BLaER1 (cell line): ENCODE results near the gene DPP3.
"Not testable (repeated sequence)": the region's sequence is repeated elsewhere in the genome, so short reads cannot be mapped to it uniquely, and the experiment has no call there.

Experiments
- H3K27ac ChIP-seq: shearing (Covaris generic); formaldehyde crosslinking; 2 replicates; pipeline ENCODE4 v1.8.1; 2022
- H3K27me3 ChIP-seq: shearing (Covaris generic); formaldehyde crosslinking; 2 replicates; pipeline ENCODE4 v1.8.1; 2022
- H3K36me3 ChIP-seq: shearing (Covaris generic); formaldehyde crosslinking; 2 replicates; pipeline ENCODE4 v1.8.1; 2022
- H3K4me1 ChIP-seq: shearing (Covaris generic); formaldehyde crosslinking; 2 replicates; pipeline ENCODE4 v1.8.1; 2022
- H3K4me2 ChIP-seq: shearing (Covaris generic); formaldehyde crosslinking; 2 replicates; pipeline ENCODE4 v1.8.1; 2022
- H3K4me3 ChIP-seq: shearing (Covaris generic); formaldehyde crosslinking; 2 replicates; pipeline ENCODE4 v1.8.1; 2022
- H3K9ac ChIP-seq: shearing (Covaris generic); formaldehyde crosslinking; 2 replicates; pipeline ENCODE4 v1.8.1; 2022
- H3K9me3 ChIP-seq: shearing (Covaris generic); formaldehyde crosslinking; 2 replicates; pipeline ENCODE4 v1.8.1; 2022
- H4K20me1 ChIP-seq: shearing (Covaris generic); formaldehyde crosslinking; 2 replicates; pipeline ENCODE4 v1.8.1; 2022
- Cebpa-rat ChIP-seq: shearing (Covaris generic); IDR thresholded peaks from 2 replicates; pipeline ENCODE4 v1.8.1; 2022

DPP3 gene

DNA sequence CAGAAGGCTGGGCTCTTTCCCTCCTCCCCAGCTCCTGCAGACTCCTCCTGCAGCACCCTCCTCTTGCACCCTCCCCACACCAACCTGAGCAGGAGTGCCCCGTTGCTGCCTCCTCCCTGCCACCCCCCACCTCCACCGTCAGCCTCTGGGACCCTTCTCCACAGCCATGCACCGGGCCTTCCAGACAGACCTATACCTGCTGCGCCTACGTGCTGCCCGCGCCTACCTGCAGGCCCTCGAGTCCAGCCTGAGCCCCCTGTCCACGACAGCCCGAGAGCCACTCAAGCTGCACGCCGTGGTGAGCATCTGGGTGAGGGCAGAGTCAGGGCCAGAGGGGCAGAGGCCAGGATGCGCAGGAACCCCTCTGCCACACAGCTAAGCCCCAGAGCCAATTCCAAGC lies 49.4 kb downstream of the DPP3 start:
- no peaks in the 10 kb centered on the region for H3K4me1 ChIP-seq
- no peak for TF ChIP-seq Cebpa-rat
- H3K36me3 ChIP-seq: peaks cover 62% of the 10 kb centered on the region; the same call in 1 of the 2 replicates
- H3K4me2 ChIP-seq: no peak overlapping the region
- no peaks in the 10 kb centered on the region; the same call in 1 of the 2 replicates for H4K20me1 ChIP-seq
- no peaks in the 10 kb centered on the region for H3K27me3 ChIP-seq
- H3K9ac ChIP-seq: no peak overlapping the region
- H3K9me3 ChIP-seq: no peaks in the 10 kb centered on the region
- no peak overlapping the region for H3K27ac ChIP-seq
- H3K4me3 ChIP-seq: no peak overlapping the region

DNA sequence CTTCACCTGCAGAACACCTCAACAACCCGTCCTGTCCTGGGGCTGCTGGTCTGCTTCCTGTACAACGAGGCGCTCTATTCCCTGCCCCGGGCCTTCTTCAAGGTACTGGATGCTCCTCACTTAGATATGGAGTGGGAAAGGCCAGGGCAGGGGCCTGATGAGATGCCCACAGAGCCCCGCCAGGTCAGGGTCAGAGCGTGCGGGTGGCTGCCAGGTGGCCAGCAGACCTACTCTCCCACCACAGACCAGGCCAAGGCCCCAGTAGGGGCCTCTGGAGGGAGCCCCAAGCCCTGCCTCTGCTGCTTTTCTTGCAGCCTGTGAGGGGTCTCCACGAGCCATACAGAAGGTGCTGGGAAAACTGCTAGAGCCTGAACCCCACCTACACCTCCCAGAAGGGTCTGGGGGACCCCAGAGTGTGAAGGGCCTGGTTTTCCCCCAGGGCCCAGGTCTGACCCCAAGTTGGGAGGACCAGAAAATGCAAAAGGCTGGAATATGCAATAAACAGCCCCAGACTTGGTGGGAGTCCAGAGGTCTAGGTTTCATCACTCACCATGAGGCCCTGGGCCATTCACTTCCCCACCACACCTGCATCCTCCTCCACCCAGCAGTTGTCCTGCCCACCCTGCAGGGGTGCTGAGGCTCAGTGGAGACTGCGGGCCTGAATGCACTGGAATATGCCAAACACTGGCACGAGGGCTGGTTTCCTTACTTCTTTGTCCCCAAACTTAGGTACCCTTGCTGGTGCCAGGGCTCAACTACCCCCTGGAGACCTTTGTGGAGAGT lies 50.9 kb downstream of the DPP3 start:
- H3K4me3 ChIP-seq: no peak overlapping the region
- TF ChIP-seq Cebpa-rat: no peak
- H4K20me1 ChIP-seq: no peaks in the 10 kb centered on the region; the same call in 1 of the 2 replicates
- H3K9ac ChIP-seq: no peak overlapping the region
- H3K27ac ChIP-seq: no peak overlapping the region
- no peaks in the 10 kb centered on the region for H3K27me3 ChIP-seq
- no peaks in the 10 kb centered on the region for H3K9me3 ChIP-seq
- H3K36me3 ChIP-seq: peaks cover 72% of the 10 kb centered on the region
- no peak overlapping the region for H3K4me2 ChIP-seq
- no peaks in the 10 kb centered on the region for H3K4me1 ChIP-seq

DNA sequence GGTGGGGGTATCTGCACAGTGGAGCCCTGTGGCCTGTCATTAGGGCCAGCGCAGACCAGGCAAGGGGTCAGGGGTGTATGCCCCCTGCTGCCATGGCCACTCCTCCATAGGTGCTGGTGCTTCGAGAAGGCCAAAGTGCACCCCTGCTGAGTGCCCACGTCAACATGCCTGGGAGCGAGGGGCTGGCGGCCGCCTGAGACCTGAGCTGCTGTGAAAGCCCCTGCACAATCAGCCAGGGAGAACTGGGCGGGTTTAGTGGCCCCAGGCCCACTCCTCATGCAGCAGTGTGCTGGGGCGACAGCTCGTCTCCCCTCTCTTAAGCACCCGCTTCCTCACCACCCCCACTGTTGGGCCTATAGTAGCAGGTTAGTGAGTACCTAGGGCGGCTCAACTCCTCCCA lies 51.6 kb downstream of the DPP3 start:
- no peaks in the 10 kb centered on the region for H3K9me3 ChIP-seq
- H3K27ac ChIP-seq: no peak overlapping the region
- H4K20me1 ChIP-seq: no peaks in the 10 kb centered on the region; the same call in 1 of the 2 replicates
- no peak overlapping the region for H3K4me3 ChIP-seq
- H3K4me1 ChIP-seq: no peaks in the 10 kb centered on the region
- no peak for TF ChIP-seq Cebpa-rat
- peaks cover 72% of the 10 kb centered on the region for H3K36me3 ChIP-seq
- no peak overlapping the region for H3K4me2 ChIP-seq
- H3K9ac ChIP-seq: no peak overlapping the region
- H3K27me3 ChIP-seq: no peaks in the 10 kb centered on the region

DNA sequence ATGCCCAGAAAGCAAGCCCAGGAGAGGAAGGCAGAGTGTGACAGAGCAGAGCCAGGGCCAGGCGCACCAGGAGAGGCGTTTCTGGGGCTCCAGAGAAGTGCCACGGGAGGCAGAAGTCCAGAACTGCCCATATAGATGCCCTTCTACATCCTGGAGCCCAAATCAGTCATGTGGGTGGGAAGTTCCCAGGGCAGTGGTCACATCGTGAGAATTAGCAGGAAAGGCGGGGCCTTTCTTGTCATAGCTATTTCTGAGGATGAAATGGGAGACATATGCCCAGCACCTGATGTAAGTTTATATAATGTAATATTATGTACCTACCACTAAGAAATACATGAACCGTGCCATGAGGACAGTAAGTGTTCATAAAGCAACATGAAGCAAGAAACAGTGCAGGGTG lies 52.5 kb downstream of the DPP3 start:
- Histone ChIP-seq H3K36me3 (peaks cover 75% of the 10 kb centered on the region), H3K27me3 (no peaks in the 10 kb centered on the region), H3K4me1 (no peaks in the 10 kb centered on the region), H4K20me1 (no peaks in the 10 kb centered on the region; the same call in 1 of the 2 replicates), H3K4me3 (no peak overlapping the region), H3K9ac (no peak overlapping the region), H3K4me2 (no peak overlapping the region), H3K9me3 (no peaks in the 10 kb centered on the region), H3K27ac (no peak overlapping the region)
- no peak for TF ChIP-seq Cebpa-rat

DNA sequence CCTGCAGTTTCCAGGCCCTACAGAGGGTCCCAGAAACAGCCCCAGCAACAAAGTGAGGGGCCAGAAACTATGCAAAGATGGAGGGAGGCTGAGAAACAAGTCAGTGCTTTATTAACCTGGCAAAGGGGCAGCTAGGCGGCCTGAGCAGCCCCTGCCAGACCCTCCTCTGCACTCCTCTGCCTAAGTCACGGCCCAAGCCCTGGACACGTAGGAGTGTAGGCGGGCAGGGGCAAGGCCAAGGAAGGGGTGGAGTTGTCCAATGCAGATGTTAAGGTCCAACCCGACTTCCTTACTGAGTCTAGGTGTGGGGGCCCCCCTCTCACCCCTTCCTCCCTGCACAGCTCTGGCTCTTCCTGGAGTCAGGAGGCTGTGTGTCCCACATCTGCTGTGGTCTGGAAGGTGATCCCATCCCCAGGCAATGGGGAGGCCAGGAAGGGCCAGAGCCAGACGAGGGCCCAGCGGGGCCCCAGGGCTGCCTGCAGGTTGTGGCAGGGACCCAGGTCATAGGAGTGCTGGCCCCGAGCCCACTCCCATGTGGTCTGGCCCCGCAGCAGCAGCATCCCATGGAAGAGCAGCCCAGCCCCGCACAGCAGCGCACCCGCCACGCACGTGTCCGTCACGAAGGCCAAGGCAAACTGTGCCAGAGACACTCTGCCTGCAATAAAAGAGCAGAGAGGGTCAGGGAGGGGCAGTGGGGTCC lies 59.1 kb downstream of the DPP3 start:
- peaks cover 17% of the 10 kb centered on the region for H3K4me1 ChIP-seq
- H3K4me2 ChIP-seq: no peak overlapping the region
- no peak overlapping the region for H3K4me3 ChIP-seq
- TF ChIP-seq Cebpa-rat: no peak
- no peak overlapping the region for H3K9ac ChIP-seq
- peaks cover 89% of the 10 kb centered on the region for H3K36me3 ChIP-seq
- H3K27ac ChIP-seq: no peak overlapping the region
- H3K9me3 ChIP-seq: no peaks in the 10 kb centered on the region
- H3K27me3 ChIP-seq: no peaks in the 10 kb centered on the region
- H4K20me1 ChIP-seq: peaks cover 5% of the 10 kb centered on the region; the same call in 1 of the 2 replicates

DNA sequence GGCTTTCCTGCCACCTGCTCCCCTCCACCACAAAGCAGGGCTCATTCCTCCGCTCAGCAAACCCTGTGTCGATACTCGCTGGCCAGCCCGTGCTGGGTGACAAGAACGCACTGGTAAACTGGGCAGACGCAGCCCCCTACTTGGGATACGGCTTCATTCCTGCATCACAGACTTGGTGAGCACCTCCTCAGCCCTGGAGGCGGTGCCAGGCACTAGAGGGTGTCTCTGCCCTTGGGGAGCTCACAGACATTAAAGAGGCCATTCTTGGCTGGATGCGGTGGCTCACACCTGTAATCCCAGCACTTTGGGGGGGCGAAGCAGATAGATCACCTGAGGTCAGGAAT lies 59.6 kb downstream of the DPP3 start:
- no peak for TF ChIP-seq Cebpa-rat
- no peak overlapping the region for H3K27ac ChIP-seq
- no peak overlapping the region for H3K9ac ChIP-seq
- H3K4me2 ChIP-seq: no peak overlapping the region
- no peaks in the 10 kb centered on the region for H3K27me3 ChIP-seq
- H3K9me3 ChIP-seq: no peaks in the 10 kb centered on the region
- H3K4me3 ChIP-seq: no peak overlapping the region
- peaks cover 5% of the 10 kb centered on the region; the same call in 1 of the 2 replicates for H4K20me1 ChIP-seq
- H3K4me1 ChIP-seq: peaks cover 22% of the 10 kb centered on the region
- H3K36me3 ChIP-seq: peaks cover 85% of the 10 kb centered on the region

DNA sequence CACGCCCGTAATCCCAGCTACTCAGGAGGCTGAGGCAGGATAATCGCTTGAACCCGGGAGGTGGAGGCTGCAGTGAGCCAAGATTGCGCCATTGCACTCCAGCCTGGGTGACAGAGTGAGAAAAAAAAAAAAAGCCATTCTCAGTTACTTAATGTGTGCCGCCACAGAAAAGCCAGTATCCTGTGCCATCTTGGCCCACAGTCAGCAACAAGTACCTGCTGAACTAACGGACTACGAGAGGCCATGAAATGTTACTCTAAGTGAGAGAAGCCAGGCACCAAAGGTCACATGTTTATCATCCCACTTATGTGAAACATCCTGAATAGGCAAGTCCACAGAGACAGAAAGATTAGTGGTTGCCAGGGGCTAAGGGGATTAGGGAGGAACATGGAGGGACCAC lies 60.4 kb downstream of the DPP3 start:
- peaks cover 78% of the 10 kb centered on the region for H3K36me3 ChIP-seq

DNA sequence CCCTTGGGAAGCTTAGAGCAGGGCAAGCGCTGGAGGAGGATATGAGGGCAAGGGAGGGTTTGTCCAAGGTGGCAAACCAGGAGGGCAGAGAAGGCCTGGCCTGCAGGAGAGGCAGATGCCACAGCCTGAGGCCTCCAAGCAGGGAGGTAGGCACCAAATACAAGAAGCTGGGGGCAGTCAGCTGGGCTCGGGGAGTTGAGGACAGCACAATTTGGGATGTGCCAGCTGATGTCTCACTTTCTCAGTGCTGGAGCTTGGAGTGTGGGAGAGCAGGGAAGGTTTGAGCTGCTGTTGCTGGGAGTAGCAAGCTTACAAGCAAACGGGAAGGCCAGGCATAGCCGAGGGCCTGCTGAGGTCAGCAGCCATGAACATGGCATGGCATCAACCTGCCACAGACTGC lies 61.7 kb downstream of the DPP3 start:
- Histone ChIP-seq H3K4me1 (peaks cover 34% of the 10 kb centered on the region), H3K36me3 (peaks cover 65% of the 10 kb centered on the region), H3K9me3 (no peaks in the 10 kb centered on the region), H3K4me2 (no peak overlapping the region), H3K4me3 (no peak overlapping the region), H3K27me3 (no peaks in the 10 kb centered on the region), H4K20me1 (peaks cover 5% of the 10 kb centered on the region; the same call in 1 of the 2 replicates), H3K27ac (peak overlapping the region; percentile 95), H3K9ac (0 out of 2 replicates have a peak overlapping the region, but pooled peaks have one; percentile 19)
- TF ChIP-seq Cebpa-rat: no peak

More for the DNA sequence above, 60.4 kb downstream of the DPP3 start:
- H3K4me3 ChIP-seq, H3K27me3 ChIP-seq, H3K9me3 ChIP-seq, H3K9ac ChIP-seq, H4K20me1 ChIP-seq, H3K27ac ChIP-seq, H3K4me2 ChIP-seq: not testable (repeated sequence)
- H3K4me1 ChIP-seq: peaks cover 27% of the 10 kb centered on the region

DNA sequence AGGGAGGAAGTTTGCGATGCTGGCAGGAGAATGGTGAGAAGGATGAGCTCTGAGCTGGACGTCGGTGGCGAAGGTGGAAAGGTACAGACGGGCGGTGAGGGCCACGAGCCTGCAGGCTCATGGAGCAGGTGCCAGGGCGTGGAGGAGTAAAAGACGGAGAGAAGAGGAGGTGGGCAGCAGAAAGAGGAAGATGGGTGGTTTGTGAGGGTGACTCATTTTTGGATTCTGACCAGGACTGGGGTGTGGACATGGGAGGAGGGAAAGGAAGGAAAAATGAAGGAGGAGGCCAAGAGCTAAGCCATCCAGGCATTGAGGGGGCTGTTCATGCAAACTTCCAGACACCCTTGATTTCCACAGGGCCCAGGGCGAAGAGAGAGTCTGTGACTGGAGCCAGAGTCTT lies 62.1 kb downstream of the DPP3 start:
- Histone ChIP-seq H4K20me1 (peaks cover 5% of the 10 kb centered on the region; the same call in 1 of the 2 replicates), H3K9me3 (no peaks in the 10 kb centered on the region), H3K36me3 (peaks cover 60% of the 10 kb centered on the region), H3K27ac (peak overlapping the region; percentile 95), H3K4me1 (peaks cover 39% of the 10 kb centered on the region), H3K4me2 (no peak overlapping the region), H3K27me3 (no peaks in the 10 kb centered on the region), H3K9ac (peak overlapping the region; percentile 96; the same call in 1 of the 2 replicates), H3K4me3 (no peak overlapping the region)
- TF ChIP-seq Cebpa-rat: no peak
